Measurements from ENCODE around the gene THOC7. TPM values are rescaled to one million over a fixed set of nuclear protein-coding genes. Genes with fewer than 3 reads are reported as not detected.

The THOC7 gene
- 29.1 TPM for total RNA-seq

GRCh38 chr3:63863150-63864007 is at the start of gene THOC7, which contains the start of gene ATXN7:
Gene THOC7, minus strand, starts transcription at chr3:63863805. Its CDS starts 15 bp downstream, at chr3:63863790.
Gene ATXN7, plus strand, starts transcription at chr3:63863867. Its CDS starts 48,732 bp downstream, at chr3:63912599.
- H3K9me3 ChIP-seq (ENCODE audit: low read depth, low read length): no peaks in the 10 kb centered on the region

GRCh38 chr3:63912768-63913588 is 49.4 kb upstream of the THOC7 start:
- H3K4me3 ChIP-seq (ENCODE audit: low read length): peak overlapping the region; percentile 65
- peaks cover 39% of the 10 kb centered on the region for H3K4me1 ChIP-seq (ENCODE audit: insufficient read depth, low read length)
- H3K9me3 ChIP-seq (ENCODE audit: low read depth, low read length): no peaks in the 10 kb centered on the region
- no peaks in the 10 kb centered on the region for H3K27me3 ChIP-seq (ENCODE audit: insufficient read depth, low read length)

More at GRCh38 chr3:63863150-63864007, at the start of gene THOC7, which contains the start of gene ATXN7:
- H3K4me1 ChIP-seq (ENCODE audit: insufficient read depth, low read length): peaks cover 35% of the 10 kb centered on the region
- no peaks in the 10 kb centered on the region for H3K27me3 ChIP-seq (ENCODE audit: insufficient read depth, low read length)
- peak within 1 kb of the TSS; percentile 88 for H3K4me3 ChIP-seq (ENCODE audit: low read length)

- Histone ChIP-seq H3K4me1 (ENCODE audit: insufficient read depth, low read length) (peaks cover 39% of the 10 kb centered on the region), H3K27me3 (ENCODE audit: insufficient read depth, low read length) (no peaks in the 10 kb centered on the region), H3K9me3 (ENCODE audit: low read depth, low read length) (no peaks in the 10 kb centered on the region), H3K4me3 (ENCODE audit: low read length) (peak within 1 kb of the TSS; percentile 65)
These were observed 48.5 kb upstream of the THOC7 start, which contains the start of gene SCAANT1 for GRCh38 chr3:63911873-63912767. Gene SCAANT1, minus strand, starts transcription at chr3:63912383.

- Histone ChIP-seq H3K27me3 (ENCODE audit: insufficient read depth, low read length) (no peaks in the 10 kb centered on the region), H3K4me3 (ENCODE audit: low read length) (peak overlapping the region; percentile 65), H3K9me3 (ENCODE audit: low read depth, low read length) (no peaks in the 10 kb centered on the region), H3K4me1 (ENCODE audit: insufficient read depth, low read length) (peaks cover 39% of the 10 kb centered on the region)
These were observed 47.9 kb upstream of the THOC7 start for GRCh38 chr3:63911509-63911872.

- no peak overlapping the region for H3K4me3 ChIP-seq (ENCODE audit: low read length)
- H3K27me3 ChIP-seq (ENCODE audit: insufficient read depth, low read length): no peaks in the 10 kb centered on the region
- H3K9me3 ChIP-seq (ENCODE audit: low read depth, low read length): no peaks in the 10 kb centered on the region
- H3K4me1 ChIP-seq (ENCODE audit: insufficient read depth, low read length): peaks cover 39% of the 10 kb centered on the region
These were observed 47.3 kb upstream of the THOC7 start for GRCh38 chr3:63910891-63911290.

GRCh38 chr3:63910001-63910400 is 46.4 kb upstream of the THOC7 start:
- peaks cover 37% of the 10 kb centered on the region for H3K4me1 ChIP-seq (ENCODE audit: insufficient read depth, low read length)
- H3K9me3 ChIP-seq (ENCODE audit: low read depth, low read length): no peaks in the 10 kb centered on the region
- no peaks in the 10 kb centered on the region for H3K27me3 ChIP-seq (ENCODE audit: insufficient read depth, low read length)
- H3K4me3 ChIP-seq (ENCODE audit: low read length): no peak overlapping the region

- Histone ChIP-seq H3K9me3 (ENCODE audit: low read depth, low read length) (no peaks in the 10 kb centered on the region), H3K27me3 (ENCODE audit: insufficient read depth, low read length) (no peaks in the 10 kb centered on the region), H3K4me1 (ENCODE audit: insufficient read depth, low read length) (peaks cover 32% of the 10 kb centered on the region), H3K4me3 (ENCODE audit: low read length) (no peak overlapping the region)
These were observed 45.8 kb upstream of the THOC7 start for GRCh38 chr3:63909431-63909830.

- Histone ChIP-seq H3K27me3 (ENCODE audit: insufficient read depth, low read length) (no peaks in the 10 kb centered on the region), H3K9me3 (ENCODE audit: low read depth, low read length) (no peaks in the 10 kb centered on the region), H3K4me1 (ENCODE audit: insufficient read depth, low read length) (peaks cover 25% of the 10 kb centered on the region), H3K4me3 (ENCODE audit: low read length) (no peak overlapping the region)
These were observed 45.2 kb upstream of the THOC7 start for GRCh38 chr3:63908776-63909175.

- H3K27me3 ChIP-seq (ENCODE audit: insufficient read depth, low read length): no peaks in the 10 kb centered on the region
- H3K4me1 ChIP-seq (ENCODE audit: insufficient read depth, low read length): peaks cover 19% of the 10 kb centered on the region
- no peak overlapping the region for H3K4me3 ChIP-seq (ENCODE audit: low read length)
- no peaks in the 10 kb centered on the region for H3K9me3 ChIP-seq (ENCODE audit: low read depth, low read length)
These were observed 44.6 kb upstream of the THOC7 start for GRCh38 chr3:63908081-63908736.

- Histone ChIP-seq H3K4me3 (ENCODE audit: low read length) (no peak overlapping the region), H3K9me3 (ENCODE audit: low read depth, low read length) (no peaks in the 10 kb centered on the region), H3K4me1 (ENCODE audit: insufficient read depth, low read length) (peaks cover 9% of the 10 kb centered on the region), H3K27me3 (ENCODE audit: insufficient read depth, low read length) (no peaks in the 10 kb centered on the region)
These were observed 42.4 kb upstream of the THOC7 start for GRCh38 chr3:63905731-63906620.

- H3K4me3 ChIP-seq (ENCODE audit: low read length): no peak overlapping the region
- H3K27me3 ChIP-seq (ENCODE audit: insufficient read depth, low read length): no peaks in the 10 kb centered on the region
- H3K4me1 ChIP-seq (ENCODE audit: insufficient read depth, low read length): peaks cover 6% of the 10 kb centered on the region
- H3K9me3 ChIP-seq (ENCODE audit: low read depth, low read length): no peaks in the 10 kb centered on the region
These were observed 36.9 kb upstream of the THOC7 start for GRCh38 chr3:63900459-63900858.

- H3K4me3 ChIP-seq (ENCODE audit: low read length): no peak overlapping the region
- H3K9me3 ChIP-seq (ENCODE audit: low read depth, low read length): no peaks in the 10 kb centered on the region
- no peaks in the 10 kb centered on the region for H3K27me3 ChIP-seq (ENCODE audit: insufficient read depth, low read length)
- peaks cover 7% of the 10 kb centered on the region for H3K4me1 ChIP-seq (ENCODE audit: insufficient read depth, low read length)
These were observed 36.4 kb upstream of the THOC7 start for GRCh38 chr3:63900010-63900409.

GRCh38 chr3:63896332-63897030 is 32.9 kb upstream of the THOC7 start:
- Histone ChIP-seq H3K27me3 (ENCODE audit: insufficient read depth, low read length) (no peaks in the 10 kb centered on the region), H3K4me3 (ENCODE audit: low read length) (no peak overlapping the region), H3K9me3 (ENCODE audit: low read depth, low read length) (no peaks in the 10 kb centered on the region), H3K4me1 (ENCODE audit: insufficient read depth, low read length) (peaks cover 7% of the 10 kb centered on the region)

Measured in mononuclear cell (primary cell).